H54 (cell line): ENCODE results near the gene EML4.
A peak's percentile ranks its signal among the peaks of the same experiment; 100 is the strongest.
"Not testable (repeated sequence)": the region's sequence is repeated elsewhere in the genome, so short reads cannot be mapped to it uniquely, and the experiment has no call there.

Experiments used
- DNase-seq: peaks from one replicate; pipeline ENCODE4 v3.0.0; 2011; ENCODE audit warnings: low spot score, mixed read lengths; ENCODE audit not compliant: insufficient read length
- FAIRE-seq: peaks from 3 replicates; lab custom pipeline; 2011; peaks lifted over from hg19 to GRCh38; lab: Jason Lieb, UNC
- POLR2A ChIP-seq: IDR thresholded peaks from 2 replicates; pipeline ENCODE4 v1.6.1; 2011; ENCODE audit warnings: low read depth, mild to moderate bottlenecking, low read length

Gene EML4

DNA sequence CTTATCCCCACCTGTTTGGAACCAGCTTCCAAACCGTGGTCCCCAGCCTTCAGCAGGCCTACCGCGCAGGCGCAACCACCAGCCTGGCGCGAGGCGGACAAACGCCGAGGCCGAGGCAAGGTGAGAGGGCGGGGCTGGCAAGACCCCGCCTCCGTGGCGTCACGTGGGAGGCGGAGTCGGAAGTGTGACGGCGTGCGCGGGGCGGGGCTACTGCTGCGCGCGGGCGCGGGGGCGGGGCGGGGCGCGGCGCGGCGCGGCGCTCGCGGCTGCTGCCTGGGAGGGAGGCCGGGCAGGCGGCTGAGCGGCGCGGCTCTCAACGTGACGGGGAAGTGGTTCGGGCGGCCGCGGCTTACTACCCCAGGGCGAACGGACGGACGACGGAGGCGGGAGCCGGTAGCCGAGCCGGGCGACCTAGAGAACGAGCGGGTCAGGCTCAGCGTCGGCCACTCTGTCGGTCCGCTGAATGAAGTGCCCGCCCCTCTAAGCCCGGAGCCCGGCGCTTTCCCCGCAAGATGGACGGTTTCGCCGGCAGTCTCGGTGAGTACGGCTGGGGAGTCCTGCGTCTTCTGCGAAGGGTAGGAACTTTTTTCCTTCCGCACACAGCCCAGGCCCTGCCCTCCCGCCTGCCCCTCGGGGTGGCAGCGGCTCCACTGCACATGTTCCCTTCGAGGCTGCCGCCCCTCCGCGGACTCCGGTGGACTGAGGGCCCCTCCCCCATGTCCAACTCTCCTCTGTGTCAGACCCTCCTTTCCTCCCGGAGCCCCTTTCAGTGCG is at the start of gene EML4:
Gene EML4, plus strand, starts transcription at position 254 of the 774 bp plus-strand sequence. Its CDS starts 259 bp downstream, at position 513.
- DNase-seq (peak; percentile 58), FAIRE-seq (no peak)
- peak; percentile 88 for TF ChIP-seq POLR2A

DNA sequence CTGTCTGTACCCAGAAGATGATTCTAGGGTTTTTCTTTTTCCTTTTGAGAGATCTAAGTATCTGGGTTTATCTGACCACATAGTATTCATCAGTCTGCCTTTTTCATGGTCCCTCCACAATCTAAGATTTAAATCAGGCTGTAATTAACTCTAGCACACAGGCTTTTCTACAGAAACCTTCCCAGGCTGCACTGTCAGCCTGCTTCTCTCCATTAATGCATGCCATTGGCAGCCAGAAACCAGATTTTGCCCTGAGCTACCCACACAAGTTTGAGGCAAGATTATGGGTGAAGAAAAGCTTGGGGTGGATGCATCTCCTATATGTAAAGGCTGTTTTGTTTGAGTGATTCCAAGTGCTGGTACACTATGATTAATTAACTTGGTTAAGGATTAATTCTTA is 45.7 kb upstream of the EML4 start:
- no peak for TF ChIP-seq POLR2A
- DNase-seq (no peak), FAIRE-seq (no peak)

GRCh38 chr2:42124011-42124785 is 45.0 kb upstream of the EML4 start:
- no peak for FAIRE-seq
- no peak for TF ChIP-seq POLR2A
- DNase-seq: no peak

- no peak for DNase-seq
- no peak for TF ChIP-seq POLR2A
- peak; percentile 57 for FAIRE-seq
Measured at GRCh38 chr2:42125841-42126594, 43.1 kb upstream of the EML4 start.

DNA sequence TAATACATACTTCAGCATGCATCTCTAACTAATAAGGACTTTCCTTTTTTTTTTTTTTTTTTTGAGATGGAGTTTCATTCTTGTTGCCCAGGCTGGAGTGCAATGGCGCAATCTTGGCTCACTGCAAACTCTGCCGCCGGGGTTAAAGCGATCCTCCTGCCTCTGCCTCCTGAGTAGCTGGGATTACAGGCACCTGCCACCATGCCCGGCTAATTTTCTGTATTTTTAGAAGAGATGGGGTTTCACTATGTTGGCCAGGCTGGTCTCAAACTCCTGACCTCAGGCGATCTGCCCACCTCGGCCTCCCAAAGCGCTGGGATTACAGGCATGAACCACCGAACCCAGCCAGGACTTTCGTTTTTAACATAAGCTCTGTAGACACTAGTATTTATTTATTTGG is 42.3 kb upstream of the EML4 start:
- DNase-seq, FAIRE-seq: not testable (repeated sequence)

- TF ChIP-seq POLR2A: no peak
- no peak for DNase-seq
- FAIRE-seq: no peak
Measured at GRCh38 chr2:42127425-42128424, 41.4 kb upstream of the EML4 start.

DNA sequence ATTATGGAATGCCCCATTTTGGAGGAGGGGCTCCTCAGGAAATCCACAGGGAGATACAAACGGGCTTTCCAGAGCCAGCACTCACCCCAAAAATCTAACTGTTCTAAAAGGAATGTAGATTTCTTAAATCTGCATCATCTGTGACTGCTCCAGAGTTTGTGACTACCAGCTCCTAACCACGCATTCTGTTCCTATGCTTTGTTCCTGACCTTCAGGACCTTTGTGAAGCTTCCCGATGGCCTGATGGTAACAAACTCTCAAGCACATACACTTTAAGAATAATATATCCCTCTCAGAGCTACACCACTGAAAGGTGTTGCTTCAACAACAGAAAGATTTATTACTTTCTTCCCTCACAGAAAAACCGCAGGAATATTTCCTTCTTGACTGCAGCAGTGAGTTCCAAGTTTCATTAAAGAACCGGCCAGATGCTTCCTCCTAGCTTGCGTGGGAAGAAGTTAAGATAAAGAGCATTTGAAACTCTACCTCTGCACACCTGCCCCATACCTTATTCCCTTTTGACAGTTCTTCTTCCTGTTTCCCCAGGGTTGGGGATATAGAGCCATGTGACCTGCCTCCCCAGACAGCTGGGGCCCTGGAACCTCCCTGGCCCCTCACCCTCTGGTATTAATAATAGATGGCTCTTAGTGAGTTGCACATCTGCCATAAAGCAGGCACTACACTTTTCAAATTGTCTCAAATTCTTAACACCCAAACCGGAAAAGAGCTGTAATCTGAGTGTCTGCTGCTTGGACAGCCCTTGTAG is 40.2 kb upstream of the EML4 start:
- FAIRE-seq (peak; percentile 67), DNase-seq (no peak)
- no peak for TF ChIP-seq POLR2A

GRCh38 chr2:42129487-42129852 is 39.7 kb upstream of the EML4 start:
- FAIRE-seq (no peak), DNase-seq (no peak)
- no peak for TF ChIP-seq POLR2A

GRCh38 chr2:42129947-42130346 is 39.2 kb upstream of the EML4 start:
- TF ChIP-seq POLR2A: no peak
- FAIRE-seq: no peak
- no peak for DNase-seq

- DNase-seq, FAIRE-seq: not testable (repeated sequence)
Measured at GRCh38 chr2:42130858-42131257, 38.3 kb upstream of the EML4 start.

- FAIRE-seq: peak; percentile 43
- no peak for TF ChIP-seq POLR2A
- DNase-seq: no peak
Measured at GRCh38 chr2:42132191-42132965, 36.8 kb upstream of the EML4 start.
